OCI-LY3 (cell line): Measurements from ENCODE around the gene GNAQ.

Experiments used
- H2AFZ ChIP-seq: fragments of 200-600, 300-600 bp; shearing (Covaris generic); 2 replicates; pipeline ENCODE4 v1.6.0; 2014; ENCODE audit warnings: antibody characterized with exemption, low read depth, low read length
- H3K27ac ChIP-seq: fragments of 200-600, 300-600 bp; sonication (generic); 2 replicates; pipeline ENCODE4 v1.5.1; 2014; ENCODE audit warnings: mild to moderate bottlenecking, low read length, moderate library complexity, mixed read lengths
- H3K27me3 ChIP-seq: fragments of 200-600, 300-600 bp; sonication (generic); 2 replicates; pipeline ENCODE4 v1.6.1; 2014; ENCODE audit warnings: low read depth, low read length, mixed read lengths
- H3K36me3 ChIP-seq: fragments of 200-600, 300-600 bp; sonication (generic); replicated peaks from 2 replicates; pipeline ENCODE3; 2014; ENCODE audit warnings: low read depth, low read length, mixed read lengths
- H3K4me1 ChIP-seq: fragments of 300-600, 200-600 bp; sonication (generic); 2 replicates; pipeline ENCODE4 v1.6.1; 2014; ENCODE audit warnings: low read length, mixed read lengths
- H3K4me2 ChIP-seq: fragments of 200-600, 300-600 bp; sonication (generic); 2 replicates; pipeline ENCODE4 v1.6.1; 2014; ENCODE audit warnings: low read length, mixed read lengths
- H3K4me3 ChIP-seq: fragments of 300-600, 200-600 bp; sonication (generic); 2 replicates; pipeline ENCODE4 v1.5.1; 2014; ENCODE audit warnings: antibody characterized with exemption, mild to moderate bottlenecking, low read length, moderate library complexity
- H3K79me2 ChIP-seq: fragments of 300-600, 200-600 bp; shearing (Covaris generic); 2 replicates; pipeline ENCODE4 v1.6.1; 2014; ENCODE audit warnings: mild to moderate bottlenecking, low read length, mixed read lengths
- H3K9ac ChIP-seq: fragments of 300-600, 200-600 bp; shearing (Covaris generic); 2 replicates; pipeline ENCODE4 v1.6.0; 2014; ENCODE audit warnings: mild to moderate bottlenecking, low read length, moderate library complexity
- H3K9me3 ChIP-seq: fragments of 200-600, 300-600 bp; shearing (Covaris generic); 2 replicates; pipeline ENCODE4 v1.6.1; 2014; ENCODE audit warnings: low read length, mixed read lengths; ENCODE audit not compliant: insufficient read depth
- H4K20me1 ChIP-seq: fragments of 200-600, 300-600 bp; sonication (generic); 2 replicates; pipeline ENCODE4 v1.6.1; 2016; ENCODE audit warnings: low read length, mixed read lengths; ENCODE audit not compliant: insufficient read depth
- EZH2phosphoT487 ChIP-seq: fragments of 200-600 bp; shearing (Covaris generic); IDR thresholded peaks from 2 replicates; pipeline ENCODE4 v1.6.1; 2018; ENCODE audit warnings: antibody characterized with exemption, mixed run types, low read depth
- TF ChIP-seq, protein P1 (sequence below): fragments of 200-600, 300-600 bp; sonication (generic); IDR thresholded peaks from 2 replicates; pipeline ENCODE4 v1.5.1; 2014; ENCODE audit warnings: antibody characterized with exemption, low read length, low read depth

Gene GNAQ

GRCh38 chr9:77747163-77747562 is 284.4 kb downstream of the GNAQ start:
- Histone ChIP-seq H3K27ac (no peak overlapping the region), H3K27me3 (peaks cover 11% of the 10 kb centered on the region), H3K9me3 (no peaks in the 10 kb centered on the region), H3K4me1 (peaks cover 17% of the 10 kb centered on the region), H3K79me2 (no peaks in the 10 kb centered on the region), H3K36me3 (no peaks in the 10 kb centered on the region), H3K4me3 (no peak overlapping the region), H4K20me1 (no peaks in the 10 kb centered on the region), H3K4me2 (no peak overlapping the region), H3K9ac (no peak overlapping the region), H2AFZ (no peak overlapping the region)
- TF ChIP-seq, protein P1, sequence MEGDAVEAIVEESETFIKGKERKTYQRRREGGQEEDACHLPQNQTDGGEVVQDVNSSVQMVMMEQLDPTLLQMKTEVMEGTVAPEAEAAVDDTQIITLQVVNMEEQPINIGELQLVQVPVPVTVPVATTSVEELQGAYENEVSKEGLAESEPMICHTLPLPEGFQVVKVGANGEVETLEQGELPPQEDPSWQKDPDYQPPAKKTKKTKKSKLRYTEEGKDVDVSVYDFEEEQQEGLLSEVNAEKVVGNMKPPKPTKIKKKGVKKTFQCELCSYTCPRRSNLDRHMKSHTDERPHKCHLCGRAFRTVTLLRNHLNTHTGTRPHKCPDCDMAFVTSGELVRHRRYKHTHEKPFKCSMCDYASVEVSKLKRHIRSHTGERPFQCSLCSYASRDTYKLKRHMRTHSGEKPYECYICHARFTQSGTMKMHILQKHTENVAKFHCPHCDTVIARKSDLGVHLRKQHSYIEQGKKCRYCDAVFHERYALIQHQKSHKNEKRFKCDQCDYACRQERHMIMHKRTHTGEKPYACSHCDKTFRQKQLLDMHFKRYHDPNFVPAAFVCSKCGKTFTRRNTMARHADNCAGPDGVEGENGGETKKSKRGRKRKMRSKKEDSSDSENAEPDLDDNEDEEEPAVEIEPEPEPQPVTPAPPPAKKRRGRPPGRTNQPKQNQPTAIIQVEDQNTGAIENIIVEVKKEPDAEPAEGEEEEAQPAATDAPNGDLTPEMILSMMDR = no peak
- no peak for TF ChIP-seq EZH2phosphoT487

- Histone ChIP-seq H3K9ac (no peak overlapping the region), H3K9me3 (no peaks in the 10 kb centered on the region), H3K4me3 (no peak overlapping the region), H3K36me3 (no peaks in the 10 kb centered on the region), H2AFZ (no peak overlapping the region), H4K20me1 (no peaks in the 10 kb centered on the region), H3K4me2 (no peak overlapping the region), H3K27ac (no peak overlapping the region), H3K79me2 (no peaks in the 10 kb centered on the region), H3K27me3 (peaks cover 11% of the 10 kb centered on the region), H3K4me1 (no peaks in the 10 kb centered on the region; the same call in 1 of the 2 replicates)
- TF ChIP-seq EZH2phosphoT487 = no peak
- TF ChIP-seq, protein P1 = no peak
Measured at GRCh38 chr9:77744841-77745430, 286.7 kb downstream of the GNAQ start.

DNA sequence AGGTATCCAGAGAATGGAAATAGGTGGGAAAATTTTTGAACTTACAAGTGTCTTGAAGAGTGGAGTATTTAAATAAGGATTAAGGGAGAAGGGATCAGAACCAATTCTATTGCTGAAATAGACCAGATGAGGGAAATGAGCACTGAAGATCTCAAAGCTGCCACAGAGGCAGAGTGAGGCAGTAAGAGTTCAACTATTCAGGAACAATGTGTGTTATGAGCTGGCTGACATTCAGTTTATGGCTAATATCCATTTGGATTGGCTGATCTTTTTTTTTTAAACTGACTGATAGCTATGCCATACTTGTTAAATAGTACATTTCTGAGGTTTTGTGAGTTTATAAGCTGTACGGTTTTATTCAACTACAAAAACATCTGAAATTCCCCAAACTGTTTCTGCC is 288.2 kb downstream of the GNAQ start:
- Histone ChIP-seq H3K27me3 (peaks cover 11% of the 10 kb centered on the region), H4K20me1 (no peaks in the 10 kb centered on the region), H3K4me3 (no peak overlapping the region), H3K9me3 (no peaks in the 10 kb centered on the region), H3K27ac (no peak overlapping the region), H3K36me3 (no peaks in the 10 kb centered on the region), H3K4me1 (no peaks in the 10 kb centered on the region; the same call in 1 of the 2 replicates), H2AFZ (no peak overlapping the region), H3K79me2 (no peaks in the 10 kb centered on the region), H3K4me2 (no peak overlapping the region), H3K9ac (no peak overlapping the region)
- TF ChIP-seq EZH2phosphoT487 = no peak
- TF ChIP-seq, protein P1 = no peak

GRCh38 chr9:77738932-77739331 is 292.7 kb downstream of the GNAQ start:
- no peaks in the 10 kb centered on the region for H3K9me3 ChIP-seq
- no peak overlapping the region for H3K9ac ChIP-seq
- H3K79me2 ChIP-seq = no peaks in the 10 kb centered on the region
- H3K36me3 ChIP-seq = no peaks in the 10 kb centered on the region
- no peaks in the 10 kb centered on the region; the same call in 1 of the 2 replicates for H3K4me1 ChIP-seq
- H4K20me1 ChIP-seq = no peaks in the 10 kb centered on the region
- H3K4me3 ChIP-seq = no peak overlapping the region
- H3K27ac ChIP-seq = no peak overlapping the region
- no peak for TF ChIP-seq EZH2phosphoT487
- TF ChIP-seq, protein P1 = no peak
- H3K4me2 ChIP-seq = no peak overlapping the region
- H2AFZ ChIP-seq = no peak overlapping the region
- H3K27me3 ChIP-seq = peaks cover 8% of the 10 kb centered on the region; the same call in 1 of the 2 replicates
